COR-L47 (cell line): ENCODE data around the gene DCAF11.
A peak's percentile ranks its signal among the peaks of the same experiment; 100 is the strongest.

Experiments used
- DNase-seq: peaks from one replicate; lab custom pipeline; 2025; lab: John Stamatoyannopoulos, UW

Gene DCAF11

GRCh38 chr14:24114532-24115421, at the start of gene DCAF11, which contains the start of gene NRL:
DCAF11 (plus strand) TSS chr14:24114777; CDS start chr14:24115595, 818 bp downstream.
NRL (minus strand) TSS chr14:24114949; CDS start chr14:24082848, 32,101 bp downstream.
- DNase-seq, result peak; percentile 99

GRCh38 chr14:24064856-24065255, 49.7 kb upstream of the DCAF11 start:
- DNase-seq, result no peak

GRCh38 chr14:24065408-24065807, 49.2 kb upstream of the DCAF11 start:
- no peak for DNase-seq

- no peak for DNase-seq
These were observed 48.0 kb upstream of the DCAF11 start for GRCh38 chr14:24066496-24067132.

GRCh38 chr14:24067133-24068082, 47.2 kb upstream of the DCAF11 start:
- DNase-seq, result no peak

GRCh38 chr14:24068711-24069410, 45.7 kb upstream of the DCAF11 start:
- DNase-seq, result no peak

- DNase-seq, result no peak
These were observed 45.2 kb upstream of the DCAF11 start for GRCh38 chr14:24069411-24069735.

- DNase-seq, result no peak
These were observed 44.1 kb upstream of the DCAF11 start for GRCh38 chr14:24070285-24071143.

GRCh38 chr14:24071144-24071697, 43.4 kb upstream of the DCAF11 start, which contains the start of gene CPNE6:
CPNE6 (plus strand) TSS chr14:24071562; CDS start chr14:24072937, 1,375 bp downstream.
- DNase-seq, result no peak

- no peak for DNase-seq
These were observed 42.6 kb upstream of the DCAF11 start for GRCh38 chr14:24071836-24072430.

- no peak for DNase-seq
These were observed 42.1 kb upstream of the DCAF11 start for GRCh38 chr14:24072436-24072835.

- DNase-seq, result no peak
These were observed 41.4 kb upstream of the DCAF11 start for GRCh38 chr14:24072881-24073877.

GRCh38 chr14:24074625-24075484, 39.7 kb upstream of the DCAF11 start:
- DNase-seq, result no peak

- no peak for DNase-seq
These were observed 38.9 kb upstream of the DCAF11 start for GRCh38 chr14:24075485-24076301.

GRCh38 chr14:24076302-24076601, 38.3 kb upstream of the DCAF11 start:
- no peak for DNase-seq

- DNase-seq, result no peak
These were observed 37.5 kb upstream of the DCAF11 start for GRCh38 chr14:24077086-24077485.

GRCh38 chr14:24078146-24078545, 36.4 kb upstream of the DCAF11 start:
- DNase-seq, result peak; percentile 96
